ENCODE results near the gene RNF10.
"Not testable (repeated sequence)": the region's sequence is repeated elsewhere in the genome, so short reads cannot be mapped to it uniquely, and the experiment has no call there.

Gene RNF10

GRCh38 chr12:120504587-120504986 lies 29.6 kb upstream of the RNF10 start:
- TF ChIP-seq CTCF (conservative IDR thresholded peaks at IDR 0.05; ENCODE audit: low read length) = no peak
- H3K4me3 ChIP-seq (ENCODE audit: low read length) = no peak overlapping the region
- DNase-seq (ENCODE audit: low read depth) = no peak

- no peak for TF ChIP-seq CTCF (conservative IDR thresholded peaks at IDR 0.05; ENCODE audit: low read length)
- H3K4me3 ChIP-seq (ENCODE audit: low read length) = no peak overlapping the region
- no peak for DNase-seq (ENCODE audit: low read depth)
Measured at GRCh38 chr12:120508537-120508936, 25.6 kb upstream of the RNF10 start.

- H3K4me3 ChIP-seq (ENCODE audit: low read length) = no peak overlapping the region
- no peak for DNase-seq (ENCODE audit: low read depth)
- TF ChIP-seq CTCF (conservative IDR thresholded peaks at IDR 0.05; ENCODE audit: low read length) = no peak
Measured at GRCh38 chr12:120514002-120514401, 20.2 kb upstream of the RNF10 start.

- no peak overlapping the region for H3K4me3 ChIP-seq (ENCODE audit: low read length)
- TF ChIP-seq CTCF (conservative IDR thresholded peaks at IDR 0.05; ENCODE audit: low read length) = no peak
- DNase-seq (ENCODE audit: low read depth) = no peak
Measured at GRCh38 chr12:120515496-120515895, 18.7 kb upstream of the RNF10 start.

GRCh38 chr12:120519324-120519723 lies 14.8 kb upstream of the RNF10 start:
- not testable (repeated sequence) for H3K4me3 ChIP-seq (ENCODE audit: low read length); DNase-seq (ENCODE audit: low read depth)

GRCh38 chr12:120522568-120522967 lies 11.6 kb upstream of the RNF10 start:
- DNase-seq (ENCODE audit: low read depth) = no peak
- TF ChIP-seq CTCF (conservative IDR thresholded peaks at IDR 0.05; ENCODE audit: low read length) = no peak

GRCh38 chr12:120528861-120529525 lies 5.2 kb upstream of the RNF10 start, which contains the start of gene COQ5:
TSS of gene COQ5 (minus strand) at chr12:120529158. CDS start at chr12:120529141, 17 bp downstream.
- peak within 1 kb of the TSS; percentile 91 for H3K4me3 ChIP-seq (ENCODE audit: low read length)
- DNase-seq (ENCODE audit: low read depth) = peak; percentile 74
- no peak for TF ChIP-seq CTCF (conservative IDR thresholded peaks at IDR 0.05; ENCODE audit: low read length)

More at GRCh38 chr12:120522568-120522967, 11.6 kb upstream of the RNF10 start:
- H3K4me3 ChIP-seq (ENCODE audit: low read length) = no peak overlapping the region

Measured in AG10803 (cell line).